ENCODE data around the gene TSPAN2.

TSPAN2 gene

GRCh38 chr1:115084902-115085511, 4.3 kb downstream of the TSPAN2 start:
- TF ChIP-seq CTCF (IDR thresholded peaks at IDR 0.05; ENCODE audit: borderline replicate concordance, control extremely low read depth, extremely low read depth, insufficient read depth, missing control alignments), result no peak
- DNase-seq (ENCODE audit: low spot score), result no peak
- in situ Hi-C loops (cut with MboI; ENCODE audit: low sequenced_read_pairs, unreplicated experiment), result no loop called here

GRCh38 chr1:115082949-115083348, 6.4 kb downstream of the TSPAN2 start:
- TF ChIP-seq CTCF (IDR thresholded peaks at IDR 0.05; ENCODE audit: borderline replicate concordance, control extremely low read depth, extremely low read depth, insufficient read depth, missing control alignments), result no peak
- in situ Hi-C loops (cut with MboI; ENCODE audit: low sequenced_read_pairs, unreplicated experiment), result no loop called here
- no peak for DNase-seq (ENCODE audit: low spot score)

GRCh38 chr1:115078708-115079107, 10.6 kb downstream of the TSPAN2 start:
- no peak for DNase-seq (ENCODE audit: low spot score)
- in situ Hi-C loops (cut with MboI; ENCODE audit: low sequenced_read_pairs, unreplicated experiment), result no loop called here
- no peak for TF ChIP-seq CTCF (IDR thresholded peaks at IDR 0.05; ENCODE audit: borderline replicate concordance, control extremely low read depth, extremely low read depth, insufficient read depth, missing control alignments)

GRCh38 chr1:115077984-115078330, 11.3 kb downstream of the TSPAN2 start:
- no peak for TF ChIP-seq CTCF (IDR thresholded peaks at IDR 0.05; ENCODE audit: borderline replicate concordance, control extremely low read depth, extremely low read depth, insufficient read depth, missing control alignments)
- in situ Hi-C loops (cut with MboI; ENCODE audit: low sequenced_read_pairs, unreplicated experiment), result no loop called here
- DNase-seq (ENCODE audit: low spot score), result no peak

GRCh38 chr1:115077286-115077983, 11.9 kb downstream of the TSPAN2 start:
- TF ChIP-seq CTCF (IDR thresholded peaks at IDR 0.05; ENCODE audit: borderline replicate concordance, control extremely low read depth, extremely low read depth, insufficient read depth, missing control alignments), result no peak
- in situ Hi-C loops (cut with MboI; ENCODE audit: low sequenced_read_pairs, unreplicated experiment), result no loop called here
- no peak for DNase-seq (ENCODE audit: low spot score)

GRCh38 chr1:115076384-115076915, 12.9 kb downstream of the TSPAN2 start:
- TF ChIP-seq CTCF (IDR thresholded peaks at IDR 0.05; ENCODE audit: borderline replicate concordance, control extremely low read depth, extremely low read depth, insufficient read depth, missing control alignments), result no peak
- no peak for DNase-seq (ENCODE audit: low spot score)
- in situ Hi-C loops (cut with MboI; ENCODE audit: low sequenced_read_pairs, unreplicated experiment), result no loop called here

Measured in GM13976 (cell line).